Osteoblast (primary cell): Measurements from ENCODE around the gene ADAMTS16. TPM values are rescaled to one million over a fixed set of nuclear protein-coding genes. Genes with fewer than 3 reads are reported as not detected.

Experiments used
- DNase-seq: peaks from one replicate; pipeline ENCODE4 v3.0.0; 2011; ENCODE audit warnings: low spot score, mixed read lengths; ENCODE audit not compliant: insufficient read length; ENCODE audit errors: missing footprints
- H2AFZ ChIP-seq: 2 replicates; pipeline ENCODE4 v1.6.0; 2011; ENCODE audit warnings: mild to moderate bottlenecking, low read length
- H3K27ac ChIP-seq: 2 replicates; pipeline ENCODE4 v1.5.1; 2011; ENCODE audit warnings: mild to moderate bottlenecking, low read depth, low read length, moderate library complexity
- H3K27me3 ChIP-seq: 2 replicates; pipeline ENCODE4 v1.6.0; 2012; ENCODE audit warnings: mild to moderate bottlenecking, control low read depth, inconsistent platforms, low read length, moderate library complexity; ENCODE audit not compliant: insufficient read depth
- H3K36me3 ChIP-seq: 2 replicates; pipeline ENCODE4 v1.5.1; 2011; ENCODE audit warnings: mild to moderate bottlenecking, low read length, control low read depth, moderate library complexity; ENCODE audit not compliant: insufficient read depth
- H3K4me1 ChIP-seq: 2 replicates; pipeline ENCODE4 v1.5.1; 2011; ENCODE audit warnings: mild to moderate bottlenecking, low read length, control low read depth, moderate library complexity; ENCODE audit not compliant: insufficient read depth
- H3K4me2 ChIP-seq: 2 replicates; pipeline ENCODE4 v1.6.0; 2011; ENCODE audit warnings: mild to moderate bottlenecking, low read length; ENCODE audit not compliant: insufficient read depth
- H3K4me3 ChIP-seq: fragments of 200-600 bp; sonication (generic); 3 replicates; pipeline ENCODE4 v1.5.1; 2012; ENCODE audit warnings: mild to moderate bottlenecking, low read length, inconsistent platforms; ENCODE audit not compliant: insufficient read depth
- H3K79me2 ChIP-seq: 2 replicates; pipeline ENCODE4 v1.6.0; 2012; ENCODE audit warnings: mild to moderate bottlenecking, low read length, control low read depth, inconsistent platforms; ENCODE audit not compliant: insufficient read depth
- H3K9me3 ChIP-seq: 2 replicates; pipeline ENCODE4 v1.5.1; 2011; ENCODE audit warnings: low read depth, low read length, control low read depth
- H4K20me1 ChIP-seq: 2 replicates; pipeline ENCODE4 v1.6.0; 2012; ENCODE audit warnings: mild to moderate bottlenecking, low read length, control low read depth; ENCODE audit not compliant: insufficient read depth
- CTCF ChIP-seq: IDR thresholded peaks from 2 replicates; pipeline ENCODE4 v1.5.1; 2011; ENCODE audit warnings: mild to moderate bottlenecking, low read depth, low read length, moderate library complexity; ENCODE audit errors: extremely low read depth
- total RNA-seq: library from RNA; depleted of rRNA; stranded (reverse); fragments of >200 nt; gene quantifications from 2 replicates; pipeline ENCODE4 v1.2.3, GENCODE V29; 2012

The ADAMTS16 gene
- total RNA-seq, 1 donor, result 1.4 TPM

GRCh38 chr5:5220901-5221631 is 80.9 kb downstream of the ADAMTS16 start:
- TF ChIP-seq CTCF, result no peak
- Histone ChIP-seq H3K4me2 (no peak overlapping the region), H3K4me3 (no peak overlapping the region), H3K27ac (no peak overlapping the region), H2AFZ (no peak overlapping the region), H4K20me1 (no peaks in the 10 kb centered on the region), H3K36me3 (no peaks in the 10 kb centered on the region), H3K4me1 (peaks cover 3% of the 10 kb centered on the region), H3K79me2 (no peaks in the 10 kb centered on the region), H3K9me3 (no peaks in the 10 kb centered on the region), H3K27me3 (no peaks in the 10 kb centered on the region)
- DNase-seq, result no peak

- Histone ChIP-seq H3K36me3 (no peaks in the 10 kb centered on the region), H3K4me2 (no peak overlapping the region), H3K27me3 (no peaks in the 10 kb centered on the region), H3K4me1 (peaks cover 3% of the 10 kb centered on the region), H3K27ac (no peak overlapping the region), H3K4me3 (no peak overlapping the region), H4K20me1 (no peaks in the 10 kb centered on the region), H2AFZ (no peak overlapping the region), H3K9me3 (no peaks in the 10 kb centered on the region), H3K79me2 (no peaks in the 10 kb centered on the region)
- TF ChIP-seq CTCF, result no peak
- DNase-seq, result no peak
Measured at GRCh38 chr5:5221724-5222123, 81.6 kb downstream of the ADAMTS16 start.

- no peak for TF ChIP-seq CTCF
- no peak for DNase-seq
- Histone ChIP-seq H3K27me3 (no peaks in the 10 kb centered on the region), H2AFZ (no peak overlapping the region), H4K20me1 (no peaks in the 10 kb centered on the region), H3K27ac (no peak overlapping the region), H3K4me1 (no peaks in the 10 kb centered on the region), H3K4me2 (no peak overlapping the region), H3K9me3 (no peaks in the 10 kb centered on the region), H3K36me3 (no peaks in the 10 kb centered on the region), H3K79me2 (no peaks in the 10 kb centered on the region), H3K4me3 (no peak overlapping the region)
Measured at GRCh38 chr5:5231576-5231975, 91.4 kb downstream of the ADAMTS16 start.

- no peak for DNase-seq
- Histone ChIP-seq H3K4me3 (no peak overlapping the region), H3K27ac (no peak overlapping the region), H2AFZ (no peak overlapping the region), H3K4me1 (no peaks in the 10 kb centered on the region), H3K9me3 (no peaks in the 10 kb centered on the region), H3K4me2 (no peak overlapping the region), H3K79me2 (no peaks in the 10 kb centered on the region), H3K27me3 (no peaks in the 10 kb centered on the region), H4K20me1 (no peaks in the 10 kb centered on the region), H3K36me3 (no peaks in the 10 kb centered on the region)
- no peak for TF ChIP-seq CTCF
Measured at GRCh38 chr5:5234912-5235311, 94.8 kb downstream of the ADAMTS16 start.
